ENCODE results near the gene HSD17B14. TPM values are rescaled to one million over a fixed set of nuclear protein-coding genes. Genes with fewer than 3 reads are reported as not detected.

HSD17B14 gene
- total and polyA plus RNA-seq, 9 of the 15 experiments (the other 6 are each of a cell fraction or from before 2014, with no cell fraction given) = 0.16 TPM; not detected in 8

GRCh38 chr19:48876043-48876981, 40.0 kb upstream of the HSD17B14 start (continued):
- 0 out of 2 replicates have a peak, but pooled peaks have one; percentile 54 for TF ChIP-seq FOXP4 (CRISPR knock-in tag; IDR thresholded peaks at IDR 0.05; ENCODE audit: borderline replicate concordance)
- TF ChIP-seq ZFP1 (CRISPR knock-in tag; IDR thresholded peaks at IDR 0.05) = peak; percentile 56
- peak; percentile 44; the same call in 1 of the 2 replicates for TF ChIP-seq ZNF518B (CRISPR knock-in tag; IDR thresholded peaks at IDR 0.05)
- peak; percentile 86 for TF ChIP-seq JUNB (CRISPR knock-in tag; conservative IDR thresholded peaks at IDR 0.05)
- peak; percentile 84; the same call in 1 of the 2 replicates for TF ChIP-seq ZBTB33 (CRISPR knock-in tag; IDR thresholded peaks at IDR 0.05)
- peak; percentile 90 for TF ChIP-seq CBFA2T2 (conservative IDR thresholded peaks at IDR 0.05)
- TF ChIP-seq FOXO4 (CRISPR knock-in tag; IDR thresholded peaks at IDR 0.05) = peak; percentile 89
- TF ChIP-seq CBFA2T3 (IDR thresholded peaks at IDR 0.05) = peak; percentile 93
- TF ChIP-seq NCOA1 (IDR thresholded peaks at IDR 0.05; ENCODE audit: low read depth) = peak; percentile 51; the same call in 1 of the 2 replicates
- peak; percentile 72; the same call in 1 of the 2 replicates for TF ChIP-seq ZNF695 (CRISPR knock-in tag; IDR thresholded peaks at IDR 0.05)
- TF ChIP-seq CTBP1 (IDR thresholded peaks at IDR 0.05; ENCODE audit: borderline replicate concordance) = peak; percentile 70
- peak; percentile 47 for TF ChIP-seq HMBOX1 (IDR thresholded peaks at IDR 0.05)
- TF ChIP-seq RHOXF2B (CRISPR knock-in tag; conservative IDR thresholded peaks at IDR 0.05) = peak; percentile 47

All from K562 (cell line).